Breast epithelium (tissue), 3 donors: Measurements from ENCODE around the gene APH1B.

Experiments
- POLR2A ChIP-seq: fragments of 450-650 bp; IDR thresholded peaks from one replicate; pipeline ENCODE4 v1.6.1; 2016; ENCODE audit warnings: antibody characterized with exemption, mild to moderate bottlenecking, moderate library complexity
- POLR2AphosphoS5 ChIP-seq, 3 donors: sonication (generic); formaldehyde crosslinking; IDR thresholded peaks; one replicate each; pipeline ENCODE4 v1.6.1; 2017; ENCODE audit warnings: antibody characterized with exemption in 3 of 3
- TF ChIP-seq, protein P1 (sequence below), 3 donors: fragments of 450-650 bp; IDR thresholded peaks; one replicate each; pipeline ENCODE4 v1.5.1; 2016 to 2017; ENCODE audit warnings: antibody characterized with exemption in 3 of 3, mild to moderate bottlenecking in 3 of 3, moderate library complexity in 3 of 3

DNA sequence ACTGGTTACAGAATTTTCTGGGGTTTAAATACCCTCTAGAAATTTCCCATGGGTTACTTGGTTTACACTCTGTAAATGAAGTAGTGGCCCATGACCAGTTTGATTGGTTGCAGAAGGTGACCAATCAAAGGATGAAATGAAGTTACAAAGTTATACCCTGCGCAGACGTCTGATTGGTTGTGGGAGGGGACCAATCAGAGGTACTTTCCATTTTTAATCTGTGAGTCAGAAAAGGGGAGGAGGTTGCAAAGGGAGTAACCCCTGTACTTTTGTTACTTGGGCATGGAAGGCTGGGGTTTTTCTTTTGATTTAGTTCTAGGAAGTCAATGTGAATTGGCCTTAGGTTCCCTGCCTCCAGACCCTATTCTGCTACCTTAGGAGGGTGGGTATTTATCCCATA is 18.7 kb upstream of the APH1B start:
- TF ChIP-seq, protein P1, sequence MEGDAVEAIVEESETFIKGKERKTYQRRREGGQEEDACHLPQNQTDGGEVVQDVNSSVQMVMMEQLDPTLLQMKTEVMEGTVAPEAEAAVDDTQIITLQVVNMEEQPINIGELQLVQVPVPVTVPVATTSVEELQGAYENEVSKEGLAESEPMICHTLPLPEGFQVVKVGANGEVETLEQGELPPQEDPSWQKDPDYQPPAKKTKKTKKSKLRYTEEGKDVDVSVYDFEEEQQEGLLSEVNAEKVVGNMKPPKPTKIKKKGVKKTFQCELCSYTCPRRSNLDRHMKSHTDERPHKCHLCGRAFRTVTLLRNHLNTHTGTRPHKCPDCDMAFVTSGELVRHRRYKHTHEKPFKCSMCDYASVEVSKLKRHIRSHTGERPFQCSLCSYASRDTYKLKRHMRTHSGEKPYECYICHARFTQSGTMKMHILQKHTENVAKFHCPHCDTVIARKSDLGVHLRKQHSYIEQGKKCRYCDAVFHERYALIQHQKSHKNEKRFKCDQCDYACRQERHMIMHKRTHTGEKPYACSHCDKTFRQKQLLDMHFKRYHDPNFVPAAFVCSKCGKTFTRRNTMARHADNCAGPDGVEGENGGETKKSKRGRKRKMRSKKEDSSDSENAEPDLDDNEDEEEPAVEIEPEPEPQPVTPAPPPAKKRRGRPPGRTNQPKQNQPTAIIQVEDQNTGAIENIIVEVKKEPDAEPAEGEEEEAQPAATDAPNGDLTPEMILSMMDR (IDR thresholded peaks at IDR 0.05) = no peak
- no peak for TF ChIP-seq POLR2A
- no peak for TF ChIP-seq POLR2AphosphoS5 (IDR thresholded peaks at IDR 0.05)
